Suprapubic skin (tissue), 4 donors: ENCODE measurements around the gene C8G.

Source experiments
- CTCF ChIP-seq, 2 donors: fragments of 200-600 bp in 1 of 2; fragments of 450-650 bp in 1 of 2; sonication (generic) in 1 of 2; IDR thresholded peaks; one replicate each; pipeline ENCODE4 v1.5.1; 2016 to 2019; ENCODE audit warnings: antibody characterized with exemption in 2 of 2, mild to moderate bottlenecking in 1 of 2, moderate library complexity in 1 of 2
- EP300 ChIP-seq: sonication (generic); formaldehyde crosslinking; IDR thresholded peaks from one replicate; pipeline ENCODE4 v1.6.1; 2017; ENCODE audit warnings: antibody characterized with exemption
- POLR2AphosphoS5 ChIP-seq, 3 donors: sonication (generic); formaldehyde crosslinking; IDR thresholded peaks; one replicate each; pipeline ENCODE4 v1.6.1; 2017; ENCODE audit warnings: antibody characterized with exemption in 3 of 3

DNA sequence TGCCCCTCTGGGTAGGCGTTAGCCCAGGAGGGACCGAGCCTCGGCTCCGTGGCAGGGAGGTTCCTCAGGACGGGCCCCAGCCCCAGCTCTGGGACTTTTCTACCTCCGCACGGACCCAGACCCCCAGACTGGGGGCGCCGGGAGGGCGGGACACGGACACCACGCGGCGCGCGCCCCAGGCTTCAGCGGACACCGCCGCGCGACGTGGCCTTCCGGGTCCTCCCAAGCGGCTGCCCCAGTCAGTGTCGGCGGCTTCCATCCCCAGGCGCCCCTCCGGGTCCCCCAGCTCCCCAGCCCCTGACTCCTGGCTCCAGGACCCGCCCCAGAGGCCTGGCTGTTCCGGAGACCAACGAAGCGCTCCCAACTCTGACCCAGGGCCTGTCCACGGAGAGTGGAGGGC lies 40.8 kb downstream of the C8G start:
- TF ChIP-seq CTCF (IDR thresholded peaks at IDR 0.05) (no peak), EP300 (no peak), POLR2AphosphoS5 (IDR thresholded peaks at IDR 0.05) (no peak)
